HCT116 (cell line): ENCODE measurements around the gene ACSS2. TPM values are rescaled to one million over a fixed set of nuclear protein-coding genes. Genes with fewer than 3 reads are reported as not detected.

Experiments
- ATAC-seq: fragments of 200-7000 bp; cut with Tn5 transposase; 2 replicates; pipeline ENCODE4 v1.9.1; 2020; ENCODE audit warnings: mild to moderate bottlenecking, moderate library complexity
- BruUV-seq: library from RNA; stranded (reverse); fragments of 400-500 nt; replicated peaks from 2 replicates; lab custom pipeline; 2021; lab: Mats Ljungman, UMichigan
- CTCF ChIA-PET: fragments of 300-600 bp; sonication (Branson Sonifier 250); formaldehyde crosslinking; loops from one replicate; lab custom pipeline; 2021; ENCODE audit warnings: antibody characterized with exemption; lab: Charles Lee
- POLR2A ChIA-PET: fragments of 300-600, 350-600 bp; sonication (Branson Sonifier 250); formaldehyde crosslinking; loops from one replicate; lab custom pipeline; 2021; ENCODE audit warnings: antibody characterized with exemption; lab: Charles Lee
- RAD21 ChIA-PET, 2 experiments: fragments of 300-600 bp; sonication (Branson Sonifier 250); formaldehyde crosslinking; loops; one replicate each; lab custom pipeline; 2023; ENCODE audit warnings: low total read pairs in 2 of 2; ENCODE audit not compliant: uncharacterized antibody in 2 of 2, unreplicated experiment in 2 of 2, low non-redundant PET in 1 of 2; lab: Charles Lee
- DNase-seq: peaks from one replicate; pipeline ENCODE4 v3.0.0-alpha.2; 2010; ENCODE audit warnings: low read depth, low spot score
- H2AFZ ChIP-seq: fragments of 200-600 bp; shearing (Covaris generic), sonication (generic); 2 replicates; pipeline ENCODE4 v1.6.1; 2017; ENCODE audit warnings: low read depth, mixed run types, mixed read lengths, antibody characterized with exemption, low read length; ENCODE audit not compliant: poor library complexity, severe bottlenecking
- H3K27ac ChIP-seq: 2 replicates; pipeline ENCODE4 v1.5.1; 2012; ENCODE audit warnings: low read depth, low read length
- H3K27me3 ChIP-seq: fragments of 200-600 bp; sonication (generic); 2 replicates; pipeline ENCODE4 v1.6.1; 2016; ENCODE audit warnings: mixed run types, low read length, mixed read lengths; ENCODE audit not compliant: insufficient read depth
- H3K36me3 ChIP-seq, 2 experiments: fragments of 200-500 bp in 1 of 2; fragments of 200-600 bp in 1 of 2; sonication (Bioruptor generic) in 1 of 2; sonication (generic) in 1 of 2; 2 replicates each; pipeline versions ENCODE4 v1.5.1 to v1.6.1; 2014 to 2016; ENCODE audit warnings: low read length in 2 of 2, inconsistent platforms in 1 of 2, mixed read lengths in 1 of 2, mixed run types in 1 of 2; ENCODE audit not compliant: insufficient read depth in 2 of 2, control insufficient read depth in 1 of 2
- H3K4me1 ChIP-seq, 2 experiments: fragments of 200-600 bp in 1 of 2; sonication (generic) in 1 of 2; 2 replicates each; pipeline versions ENCODE4 v1.5.1 to v1.6.1; 2012 to 2017; ENCODE audit warnings: low read length in 2 of 2, inconsistent platforms in 1 of 2, mild to moderate bottlenecking in 1 of 2, mixed read lengths in 1 of 2, mixed run types in 1 of 2, moderate library complexity in 1 of 2; ENCODE audit not compliant: insufficient read depth in 2 of 2, control insufficient read depth in 1 of 2
- H3K4me2 ChIP-seq: fragments of 200-600 bp; sonication (generic); 2 replicates; pipeline ENCODE4 v1.6.1; 2017; ENCODE audit warnings: mixed run types, low read length, mixed read lengths
- H3K4me3 ChIP-seq, 2 experiments: fragments of 200-600 bp in 1 of 2; sonication (generic) in 1 of 2; replicated peaks in 1 of 2; 2 replicates each; pipeline ENCODE4 v1.5.1; 2011 to 2016; ENCODE audit warnings: low read length in 2 of 2, control low read depth in 1 of 2, low read depth in 1 of 2, mild to moderate bottlenecking in 1 of 2, mixed read lengths in 1 of 2, mixed run types in 1 of 2
- H3K79me2 ChIP-seq: fragments of 200-600 bp; sonication (generic); 2 replicates; pipeline ENCODE4 v1.6.1; 2017; ENCODE audit warnings: mild to moderate bottlenecking, mixed run types, low read length, moderate library complexity, mixed read lengths; ENCODE audit not compliant: insufficient read depth
- H3K9ac ChIP-seq: fragments of 200-600 bp; sonication (generic); 2 replicates; pipeline ENCODE4 v1.6.1; 2016; ENCODE audit warnings: low read length, mixed read lengths
- H3K9me2 ChIP-seq: fragments of 200-600 bp; sonication (generic), shearing (Covaris generic); 2 replicates; pipeline ENCODE4 v1.6.1; 2017; ENCODE audit warnings: mixed run types, mild to moderate bottlenecking, moderate library complexity; ENCODE audit not compliant: insufficient read depth
- H3K9me3 ChIP-seq, 2 experiments: fragments of 200-500 bp in 1 of 2; fragments of 200-600 bp in 1 of 2; sonication (Bioruptor generic) in 1 of 2; sonication (generic) in 1 of 2; 2 replicates each; pipeline ENCODE4 v1.6.1; 2014 to 2017; ENCODE audit warnings: low read length in 2 of 2, mixed read lengths in 2 of 2, inconsistent platforms in 1 of 2, low read depth in 1 of 2, mild to moderate bottlenecking in 1 of 2, mixed run types in 1 of 2, moderate library complexity in 1 of 2; ENCODE audit not compliant: control insufficient read depth in 1 of 2, insufficient read depth in 1 of 2
- H4K20me1 ChIP-seq: fragments of 200-600 bp; sonication (generic), shearing (Covaris generic); 2 replicates; pipeline ENCODE4 v1.6.1; 2017; ENCODE audit warnings: mixed run types, mild to moderate bottlenecking, moderate library complexity; ENCODE audit not compliant: insufficient read depth
- EGR1 ChIP-seq: IDR thresholded peaks from 2 replicates; pipeline ENCODE4 v1.6.1; 2012; ENCODE audit warnings: low read depth
- ELF1 ChIP-seq: IDR thresholded peaks from 2 replicates; pipeline ENCODE4 v1.6.1; 2012; ENCODE audit warnings: low read depth, borderline replicate concordance
- EZH2phosphoT487 ChIP-seq: fragments of 200-600 bp; IDR thresholded peaks from 2 replicates; pipeline ENCODE4 v1.6.1; 2018; ENCODE audit warnings: antibody characterized with exemption, borderline replicate concordance
- JUND ChIP-seq: IDR thresholded peaks from 2 replicates; pipeline ENCODE4 v1.6.1; 2012
- POLR2A ChIP-seq: IDR thresholded peaks from 2 replicates; pipeline ENCODE4 v1.7.0; 2011; ENCODE audit warnings: borderline replicate concordance; ENCODE audit not compliant: insufficient read depth, insufficient read length; ENCODE audit errors: extremely low read depth
- POLR2AphosphoS5 ChIP-seq: IDR thresholded peaks from 2 replicates; pipeline ENCODE4 v1.6.1; 2011; ENCODE audit warnings: mild to moderate bottlenecking, low read depth, low read length, moderate library complexity
- SP1 ChIP-seq: IDR thresholded peaks from 2 replicates; pipeline ENCODE4 v1.6.1; 2012; ENCODE audit warnings: low read depth
- SRF ChIP-seq: IDR thresholded peaks from 2 replicates; pipeline ENCODE4 v1.6.1; 2012; ENCODE audit warnings: low read depth
- TCF7L2 ChIP-seq: IDR thresholded peaks from 2 replicates; pipeline ENCODE4 v1.7.0; 2011; ENCODE audit warnings: borderline replicate concordance, inconsistent platforms; ENCODE audit not compliant: insufficient read depth, insufficient read length; ENCODE audit errors: extremely low read depth
- YY1 ChIP-seq: IDR thresholded peaks from 2 replicates; pipeline ENCODE4 v1.6.1; 2011; ENCODE audit warnings: low read length, low read depth, moderate library complexity, mild to moderate bottlenecking; ENCODE audit not compliant: insufficient replicate concordance; ENCODE audit errors: extremely low read depth
- intact Hi-C: fragments of 100-400 bp; cut with micrococcal nuclease; formaldehyde crosslinking; loops from 2 replicates; pipeline ENCODE4 v1.10.0; 2022
- total RNA-seq: library from RNA; stranded (reverse); gene quantifications from one replicate; pipeline ENCODE4 v1.2.1, GENCODE V29; 2021; ENCODE audit not compliant: unreplicated experiment
- TF ChIP-seq, protein P1 (sequence below): IDR thresholded peaks from 2 replicates; pipeline ENCODE4 v1.6.1; 2012
- TF ChIP-seq, protein P2 (sequence below), 3 experiments: fragments of 200-600 bp in 1 of 3; sonication (generic) in 1 of 3; IDR thresholded peaks in 2 of 3; conservative IDR thresholded peaks in 1 of 3; 2 replicates each; pipeline ENCODE4 v1.5.1; 2012 to 2017; ENCODE audit warnings: low read depth in 2 of 3, low read length in 2 of 3, antibody characterized with exemption in 1 of 3, borderline replicate concordance in 1 of 3, control low read depth in 1 of 3, mild to moderate bottlenecking in 1 of 3, mixed read lengths in 1 of 3, mixed run types in 1 of 3, moderate library complexity in 1 of 3; ENCODE audit not compliant: insufficient read depth in 1 of 3

Gene ACSS2
- total RNA-seq, 1 experiment from 2014 or later = 71.7 TPM

DNA sequence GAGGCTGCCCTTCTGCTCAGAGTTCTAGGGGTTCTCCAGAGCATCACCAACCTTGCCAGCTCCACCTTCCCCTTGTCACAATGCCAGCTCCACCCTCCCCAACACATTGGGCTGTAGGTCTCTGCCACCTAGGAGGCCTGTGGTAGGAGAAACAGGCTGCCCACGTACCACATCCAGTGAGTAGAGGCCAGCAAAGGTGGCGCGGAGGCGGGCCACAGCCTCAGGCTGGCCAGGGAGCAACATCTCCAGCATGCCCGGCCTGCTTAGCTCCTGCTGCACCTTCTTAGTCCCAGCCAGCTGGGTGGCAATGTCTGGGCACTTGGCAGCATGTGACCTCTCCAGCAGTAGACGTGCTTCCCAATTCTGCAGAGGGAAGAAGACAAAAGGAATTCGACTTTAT is 55.4 kb downstream of the ACSS2 start:
- ATAC-seq (no peak), DNase-seq (no peak)
- Histone ChIP-seq H3K4me3 (no peak overlapping the region), H3K4me1 (peaks cover 0 to 2% of the 10 kb centered on the region in 2 experiments; a peak in 2 of 4 replicates), H3K4me2 (no peak overlapping the region), H3K27me3 (no peaks in the 10 kb centered on the region), H3K9me2 (no peaks in the 10 kb centered on the region), H2AFZ (no peak overlapping the region), H3K9me3 (no peaks in the 10 kb centered on the region), H3K36me3 (peaks cover 31 to 40% of the 10 kb centered on the region in 2 experiments; a peak in 3 of 4 replicates), H3K79me2 (no peaks in the 10 kb centered on the region), H3K27ac (no peak overlapping the region), H4K20me1 (no peaks in the 10 kb centered on the region), H3K9ac (no peak overlapping the region)
- POLR2A ChIA-PET = no interaction called here
- no TSS peak for BruUV-seq
- RAD21 ChIA-PET = no interaction called here
- intact Hi-C loops = no loop called here
- CTCF ChIA-PET = no interaction called here
- no peak for TF ChIP-seq SP1
- TF ChIP-seq POLR2AphosphoS5 = no peak
- TF ChIP-seq, protein P1, sequence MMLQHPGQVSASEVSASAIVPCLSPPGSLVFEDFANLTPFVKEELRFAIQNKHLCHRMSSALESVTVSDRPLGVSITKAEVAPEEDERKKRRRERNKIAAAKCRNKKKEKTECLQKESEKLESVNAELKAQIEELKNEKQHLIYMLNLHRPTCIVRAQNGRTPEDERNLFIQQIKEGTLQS = no peak
- no peak for TF ChIP-seq JUND
- no peak for TF ChIP-seq EGR1
- no peak for TF ChIP-seq EZH2phosphoT487
- TF ChIP-seq POLR2A = no peak
- TF ChIP-seq, protein P2, sequence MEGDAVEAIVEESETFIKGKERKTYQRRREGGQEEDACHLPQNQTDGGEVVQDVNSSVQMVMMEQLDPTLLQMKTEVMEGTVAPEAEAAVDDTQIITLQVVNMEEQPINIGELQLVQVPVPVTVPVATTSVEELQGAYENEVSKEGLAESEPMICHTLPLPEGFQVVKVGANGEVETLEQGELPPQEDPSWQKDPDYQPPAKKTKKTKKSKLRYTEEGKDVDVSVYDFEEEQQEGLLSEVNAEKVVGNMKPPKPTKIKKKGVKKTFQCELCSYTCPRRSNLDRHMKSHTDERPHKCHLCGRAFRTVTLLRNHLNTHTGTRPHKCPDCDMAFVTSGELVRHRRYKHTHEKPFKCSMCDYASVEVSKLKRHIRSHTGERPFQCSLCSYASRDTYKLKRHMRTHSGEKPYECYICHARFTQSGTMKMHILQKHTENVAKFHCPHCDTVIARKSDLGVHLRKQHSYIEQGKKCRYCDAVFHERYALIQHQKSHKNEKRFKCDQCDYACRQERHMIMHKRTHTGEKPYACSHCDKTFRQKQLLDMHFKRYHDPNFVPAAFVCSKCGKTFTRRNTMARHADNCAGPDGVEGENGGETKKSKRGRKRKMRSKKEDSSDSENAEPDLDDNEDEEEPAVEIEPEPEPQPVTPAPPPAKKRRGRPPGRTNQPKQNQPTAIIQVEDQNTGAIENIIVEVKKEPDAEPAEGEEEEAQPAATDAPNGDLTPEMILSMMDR (IDR thresholded peaks at IDR 0.05 in 2 of 3, conservative IDR thresholded peaks at IDR 0.05 in 1 of 3; ENCODE audit: borderline replicate concordance in 1 of 3, insufficient read depth in 1 of 3, low read depth in 2 of 3, low read length in 2 of 3) = no peak
- no peak for TF ChIP-seq ELF1
- no peak for TF ChIP-seq TCF7L2
- no peak for TF ChIP-seq YY1
- no peak for TF ChIP-seq SRF
